Activated T-cell treated with anti-CD3 and anti-CD28 coated beads for 4 hours (primary cell): ENCODE data around the gene PELI1.
"Not testable (repeated sequence)": the region's sequence is repeated elsewhere in the genome, so short reads cannot be mapped to it uniquely, and the experiment has no call there.

Experiments used
- DNase-seq: peaks from one replicate; pipeline ENCODE4 v3.0.0-alpha.2; 2020

The PELI1 gene

DNA sequence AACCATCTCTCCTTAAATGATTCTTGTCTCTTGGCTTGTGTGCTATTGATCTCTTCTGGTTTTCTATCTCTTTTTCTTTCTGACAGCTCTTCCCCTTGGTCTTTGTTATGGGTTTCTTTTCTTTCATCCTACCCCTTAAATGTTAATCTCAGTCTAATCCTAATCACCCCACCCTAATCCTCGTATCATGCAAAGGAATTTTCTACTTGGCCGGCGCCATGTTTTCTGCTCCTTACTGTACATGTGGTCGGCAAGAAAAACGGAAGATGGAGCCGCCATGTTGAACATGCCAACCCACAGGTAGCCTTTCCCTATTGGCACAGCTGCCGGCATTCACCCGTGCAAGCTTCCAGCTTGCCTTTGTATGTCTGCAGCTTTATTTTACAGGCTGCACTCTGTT lies 63.2 kb downstream of the PELI1 start:
- DNase-seq, result no peak

DNA sequence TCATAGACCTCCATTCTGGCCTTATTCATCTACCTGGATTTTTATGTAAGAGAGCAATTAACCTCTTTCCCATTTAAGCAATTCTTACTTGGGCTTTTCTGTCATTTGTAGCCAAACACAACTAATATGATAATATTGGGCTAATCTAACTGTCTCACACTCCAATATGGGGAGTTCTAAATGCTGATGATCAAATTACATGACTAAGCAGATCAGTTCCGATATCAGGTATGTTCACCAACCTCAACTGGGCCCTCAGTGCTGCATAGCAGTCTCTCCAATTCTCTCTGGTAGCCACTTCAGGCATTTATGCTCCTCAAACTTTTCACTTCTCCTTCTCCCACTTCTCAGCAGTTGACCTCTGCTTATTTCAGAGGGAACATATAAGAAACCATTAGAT lies 64.0 kb downstream of the PELI1 start:
- DNase-seq, result no peak

DNA sequence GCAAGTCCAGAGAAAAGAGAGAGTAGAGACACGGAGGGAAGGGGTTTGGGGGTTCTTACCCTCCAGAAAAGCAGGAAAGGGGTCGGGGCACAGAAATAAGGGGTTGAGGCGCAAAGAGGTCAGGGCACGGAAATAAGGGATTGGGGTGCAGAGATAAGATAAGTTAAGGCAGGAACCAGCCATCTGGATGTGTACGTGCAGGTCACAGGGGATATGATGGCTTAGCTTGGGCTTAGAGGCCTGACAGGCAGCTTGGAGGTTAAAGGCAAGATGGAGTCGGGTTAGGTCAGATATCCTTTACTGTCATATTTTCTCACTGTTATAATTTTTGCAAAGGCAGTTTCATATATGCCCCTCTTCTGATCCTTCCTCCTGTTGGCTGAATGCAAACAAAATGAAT lies 64.5 kb downstream of the PELI1 start:
- not testable (repeated sequence) for DNase-seq

DNA sequence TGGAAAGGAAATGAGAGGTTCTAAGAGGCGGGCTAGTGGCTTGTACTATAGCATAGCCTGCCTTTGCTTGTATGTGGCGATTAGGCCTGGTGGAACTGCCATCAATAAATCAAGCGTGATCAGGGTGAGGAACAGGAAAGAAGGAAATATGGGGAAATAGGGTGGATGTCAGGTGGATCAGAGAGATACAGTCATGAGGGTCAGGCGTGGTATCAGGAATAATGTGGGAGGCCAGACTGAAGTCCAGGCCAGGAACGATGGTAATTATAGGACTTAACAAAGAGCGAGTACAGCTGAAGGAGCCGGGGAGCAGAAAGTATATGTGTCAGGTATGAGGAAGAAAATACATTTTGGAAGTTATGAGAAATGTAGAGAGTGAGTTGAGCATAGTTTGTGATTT lies 67.4 kb downstream of the PELI1 start:
- not testable (repeated sequence) for DNase-seq

DNA sequence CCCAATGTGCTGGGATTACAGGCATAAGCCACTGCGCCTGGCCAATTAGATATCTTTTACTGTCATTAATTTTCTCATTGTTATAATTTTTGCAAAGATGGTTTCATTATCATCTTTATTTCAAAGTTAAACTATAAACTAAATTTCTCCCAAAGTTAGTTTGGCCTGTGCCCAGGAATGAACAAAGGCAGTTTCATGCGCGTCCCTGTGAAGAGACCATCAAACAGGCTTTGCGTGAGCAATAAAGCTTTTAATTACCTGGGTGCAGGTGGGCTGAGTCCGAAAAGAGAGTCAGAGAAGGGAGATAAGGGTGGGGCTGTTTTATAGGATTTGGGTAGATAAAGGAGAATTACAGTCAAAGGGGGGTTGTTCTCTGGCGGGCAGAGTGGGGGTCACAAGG lies 69.6 kb downstream of the PELI1 start:
- not testable (repeated sequence) for DNase-seq

DNA sequence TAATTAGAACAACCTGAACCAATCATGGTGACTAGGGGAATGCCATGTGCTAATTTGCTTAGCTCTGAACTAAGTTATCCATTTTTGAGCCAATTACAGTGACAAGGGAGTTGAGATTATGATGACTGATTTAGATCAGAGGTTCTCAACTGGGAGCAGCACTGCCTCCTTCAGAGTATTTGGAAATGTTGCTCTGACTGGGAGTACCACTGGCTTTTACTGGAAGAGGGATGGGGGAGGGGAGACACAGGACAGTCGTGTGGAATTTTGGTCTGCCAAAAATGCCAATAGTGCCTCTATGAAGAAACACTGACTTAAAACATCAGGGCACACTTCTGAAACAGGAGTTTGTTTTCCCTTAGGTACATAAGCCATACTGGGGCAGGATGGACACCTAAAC lies 76.9 kb downstream of the PELI1 start:
- no peak for DNase-seq

DNA sequence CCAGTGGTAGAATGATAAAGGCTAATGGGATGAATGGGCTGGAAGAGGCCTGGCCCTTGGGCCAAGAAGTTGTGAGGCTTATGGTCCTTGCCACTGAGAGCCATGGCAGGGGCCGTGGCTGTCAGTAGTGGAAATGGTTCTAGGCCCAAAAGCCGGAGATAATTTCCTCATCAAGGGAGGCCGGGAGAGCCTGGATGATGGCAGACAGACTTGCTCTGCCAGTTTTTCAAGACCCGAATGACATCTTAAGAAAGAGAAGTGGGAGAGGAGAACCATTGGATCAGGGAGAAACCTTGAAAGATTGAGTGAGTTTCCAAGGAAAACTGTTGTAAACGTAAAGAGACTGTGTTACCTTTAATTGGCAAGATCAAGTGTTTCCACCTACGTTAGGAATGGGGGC lies 78.7 kb downstream of the PELI1 start:
- no peak for DNase-seq

DNA sequence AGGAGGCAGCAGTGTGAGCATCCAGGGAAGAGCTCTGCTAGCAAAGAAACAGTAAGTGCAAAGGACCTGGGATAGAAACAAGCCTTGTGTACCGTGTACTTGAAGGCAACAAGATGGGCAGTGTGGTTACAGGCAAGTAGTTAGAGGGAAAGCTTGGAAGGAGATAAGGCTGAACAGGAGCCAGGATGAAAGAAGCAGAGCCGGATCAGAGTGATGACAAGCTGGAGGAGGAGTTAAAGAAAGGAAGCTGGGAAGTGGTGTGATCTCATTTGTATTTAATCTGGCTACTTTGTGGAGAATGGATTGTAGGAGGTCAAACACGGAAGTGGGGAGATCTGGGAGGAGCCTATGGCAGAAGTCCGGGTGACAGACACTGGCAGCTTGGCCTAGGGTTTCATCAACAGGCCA lies 80.3 kb downstream of the PELI1 start:
- no peak for DNase-seq

DNA sequence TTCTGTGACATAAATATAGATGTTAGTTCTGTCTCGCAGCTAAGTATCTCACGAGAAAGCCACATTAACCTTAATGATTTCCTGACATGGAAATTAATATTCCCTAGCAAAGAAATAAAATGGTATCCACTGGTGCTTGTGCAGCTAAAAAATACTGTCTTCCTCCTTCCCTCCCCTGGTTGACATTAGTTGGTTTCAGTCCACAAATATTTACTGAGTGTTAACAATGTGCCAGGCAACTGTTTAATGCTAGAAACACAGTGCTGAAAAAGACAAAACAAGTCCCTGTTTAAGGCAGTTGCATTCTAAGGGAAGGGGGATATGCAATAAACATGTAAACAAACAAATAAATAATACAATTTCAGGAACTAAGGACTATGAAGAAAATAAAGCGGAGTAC lies 80.8 kb downstream of the PELI1 start:
- no peak for DNase-seq

DNA sequence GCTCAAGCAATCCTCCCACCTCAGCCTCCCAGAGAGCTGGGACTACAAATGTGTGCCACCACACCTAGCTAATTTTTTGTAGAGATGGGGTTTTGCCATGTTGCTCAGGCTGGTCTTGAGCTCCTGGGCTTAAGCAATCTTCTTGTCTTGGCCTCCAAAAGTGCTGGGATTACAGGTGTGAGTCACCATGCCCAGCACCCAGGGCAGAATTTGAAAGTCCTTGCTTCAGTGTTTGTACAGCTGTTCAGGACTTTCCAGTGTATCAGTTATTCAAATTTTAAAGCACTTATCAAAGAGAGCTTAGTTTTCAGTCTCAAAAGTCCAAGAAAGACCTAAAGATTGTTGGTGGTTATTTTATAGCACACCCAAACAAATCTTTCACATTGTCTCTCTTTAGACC lies 81.4 kb downstream of the PELI1 start:
- no peak for DNase-seq

DNA sequence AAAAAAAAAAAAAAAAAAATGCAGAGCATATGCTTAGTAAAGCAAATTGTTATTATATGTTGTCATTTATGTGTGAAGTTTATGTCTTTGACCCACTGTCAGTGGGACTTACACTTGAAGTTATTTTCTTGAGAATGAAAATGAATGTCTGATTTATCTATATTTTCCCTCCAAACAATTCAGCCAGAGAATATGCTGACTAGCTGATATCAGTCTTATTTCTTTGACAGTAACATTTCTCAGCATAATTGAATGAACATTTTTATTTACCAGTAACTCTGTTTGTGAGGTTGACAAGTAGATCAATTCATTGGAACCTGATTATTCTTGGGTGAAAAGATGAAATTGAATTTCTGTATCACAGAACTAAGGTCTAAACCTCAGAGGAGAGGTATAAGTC lies 85.0 kb downstream of the PELI1 start:
- DNase-seq, result no peak

DNA sequence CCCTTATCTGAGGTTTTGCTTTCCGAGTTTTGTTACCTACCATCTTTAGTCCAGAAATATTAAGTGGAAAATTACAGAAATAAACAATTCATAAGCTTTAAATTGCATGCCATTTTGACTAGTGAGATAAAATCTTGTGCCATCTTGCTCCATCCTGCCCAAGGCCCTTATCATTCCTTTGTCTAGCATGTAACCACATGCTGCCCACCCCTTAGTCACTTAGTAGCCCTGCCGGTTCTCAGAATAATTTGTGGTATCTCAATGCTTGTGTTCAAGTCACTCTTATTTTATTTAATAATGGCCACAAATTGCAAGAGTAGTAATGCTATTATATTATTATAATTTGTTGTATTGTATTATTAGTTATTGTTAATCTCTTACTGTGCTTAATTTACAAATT lies 88.2 kb downstream of the PELI1 start:
- DNase-seq, result no peak

DNA sequence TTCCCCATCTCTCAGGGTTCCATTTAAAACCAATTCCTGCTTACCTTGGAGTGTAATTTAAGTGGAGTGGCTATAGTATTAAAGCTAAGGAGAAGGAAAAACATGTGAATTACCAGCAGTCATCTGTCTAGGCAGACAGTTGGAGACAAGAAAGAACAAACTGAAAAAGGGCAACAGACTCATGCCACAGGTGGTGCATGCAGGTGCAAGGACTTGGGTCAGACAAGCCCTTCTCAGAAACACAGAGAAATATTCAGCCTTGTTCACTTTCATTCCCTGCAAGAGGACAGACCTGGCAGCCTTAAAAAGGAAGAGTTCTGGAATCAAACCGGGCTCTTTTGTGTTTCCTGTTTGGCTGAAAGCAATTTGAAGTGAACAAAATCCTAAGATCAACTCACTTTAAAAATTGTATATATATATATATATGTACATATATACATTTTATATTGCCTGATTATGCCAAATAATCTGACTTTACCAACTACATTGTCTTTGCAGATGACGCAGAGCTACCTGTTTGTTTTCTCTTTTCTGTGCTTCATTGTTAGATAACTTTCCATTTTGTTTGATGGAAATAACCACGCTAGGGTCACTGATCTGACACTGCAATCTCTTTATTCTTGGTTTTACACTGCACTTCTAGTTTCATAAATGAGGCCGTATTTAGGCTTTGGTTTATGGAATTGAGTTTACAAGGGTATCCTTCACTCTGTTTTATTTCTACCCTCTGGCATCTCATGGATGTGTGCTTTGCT lies 89.9 kb downstream of the PELI1 start:
- no peak for DNase-seq

DNA sequence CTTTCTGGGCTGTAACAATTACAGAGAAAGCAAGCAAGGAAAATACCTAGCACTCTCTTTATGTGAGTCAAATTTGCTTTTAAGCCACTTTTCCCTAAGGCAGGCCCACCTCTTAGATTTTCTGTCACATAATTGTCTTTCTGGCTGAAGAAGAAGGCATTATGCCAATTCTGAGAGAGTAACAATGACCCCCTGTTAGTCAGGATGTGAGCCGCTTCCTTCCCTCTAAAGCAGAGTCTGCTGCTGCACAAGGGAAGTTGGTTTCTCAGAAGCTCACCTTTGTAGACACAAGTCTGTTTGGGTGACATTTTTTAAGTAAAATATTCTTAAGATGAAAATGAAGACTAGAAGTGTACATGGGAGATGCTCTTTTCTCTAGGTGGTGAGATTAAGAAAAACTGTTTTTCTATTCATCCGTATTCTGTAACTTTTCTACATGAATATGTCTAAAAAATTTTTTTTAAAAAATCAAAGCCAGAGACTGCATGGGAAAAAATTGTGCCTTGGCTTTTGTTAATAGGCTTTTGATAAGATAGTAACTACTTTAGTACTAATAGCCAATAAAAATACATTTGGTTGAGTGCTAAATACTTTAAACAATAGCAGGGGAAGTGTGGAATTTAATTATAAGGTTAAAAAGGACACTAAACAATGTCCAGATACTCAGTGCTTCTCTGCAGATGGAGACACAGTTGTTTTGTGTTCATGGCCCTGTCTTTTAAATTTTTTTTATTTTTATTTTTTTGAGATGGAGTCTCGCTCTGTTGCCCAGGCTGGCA lies 91.6 kb downstream of the PELI1 start:
- DNase-seq, result no peak

DNA sequence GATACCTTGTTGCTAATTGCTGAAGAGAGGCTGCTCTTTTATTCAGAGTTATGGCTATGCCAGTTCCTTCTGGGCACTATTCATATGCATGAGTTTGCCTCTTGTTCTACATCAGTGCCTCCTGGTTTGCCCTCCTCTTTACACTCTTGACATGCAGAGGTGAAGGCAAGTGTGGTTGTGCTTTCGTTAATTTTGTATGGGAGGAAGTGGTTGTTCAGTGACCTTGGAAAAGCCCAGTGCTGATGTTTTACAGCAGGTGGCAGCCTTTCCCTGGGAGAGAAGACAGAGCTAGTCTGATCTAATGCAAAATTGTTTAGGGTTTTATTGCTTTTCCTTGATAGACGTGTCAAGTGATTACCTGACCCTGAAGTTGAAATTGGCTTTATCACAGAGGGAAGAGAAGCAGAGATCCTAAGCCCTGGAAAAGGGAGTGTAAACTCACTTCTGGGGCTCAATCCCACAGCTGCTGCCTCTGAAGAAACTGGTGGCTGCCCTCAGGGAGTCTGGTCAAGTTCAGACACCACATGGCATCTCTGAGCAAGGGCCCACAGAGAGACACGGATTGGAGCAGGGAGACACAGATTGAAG lies 94.5 kb downstream of the PELI1 start:
- DNase-seq, result peak; percentile 59

DNA sequence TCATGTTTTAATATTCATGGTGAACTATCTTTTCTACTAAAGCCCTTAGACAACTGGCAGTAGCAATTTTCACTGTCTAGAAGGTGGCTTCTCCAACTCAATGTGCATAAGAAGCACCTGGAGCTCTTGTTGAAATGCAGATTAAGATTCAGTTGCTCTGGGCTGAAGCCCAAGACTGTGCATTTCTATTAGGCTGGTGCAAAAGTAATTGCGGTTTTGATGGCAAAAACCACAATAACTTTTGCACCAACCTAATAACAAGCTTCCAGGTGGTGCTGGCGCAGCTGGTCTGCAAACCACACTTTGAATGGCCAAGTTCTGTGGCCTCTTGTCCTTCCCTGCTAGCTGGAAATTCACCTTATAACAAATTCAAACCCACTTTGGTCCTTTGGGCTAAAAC lies 98.3 kb downstream of the PELI1 start:
- no peak for DNase-seq
